HG03439 (cell line): ENCODE data around the gene SLC12A7.

Experiments used
- ATAC-seq: cut with Tn5 transposase; IDR thresholded peaks from one replicate; pipeline ENCODE4 v1.9.1; 2021; ENCODE audit warnings: mild to moderate bottlenecking, moderate library complexity; ENCODE audit not compliant: unreplicated experiment

The SLC12A7 gene

DNA sequence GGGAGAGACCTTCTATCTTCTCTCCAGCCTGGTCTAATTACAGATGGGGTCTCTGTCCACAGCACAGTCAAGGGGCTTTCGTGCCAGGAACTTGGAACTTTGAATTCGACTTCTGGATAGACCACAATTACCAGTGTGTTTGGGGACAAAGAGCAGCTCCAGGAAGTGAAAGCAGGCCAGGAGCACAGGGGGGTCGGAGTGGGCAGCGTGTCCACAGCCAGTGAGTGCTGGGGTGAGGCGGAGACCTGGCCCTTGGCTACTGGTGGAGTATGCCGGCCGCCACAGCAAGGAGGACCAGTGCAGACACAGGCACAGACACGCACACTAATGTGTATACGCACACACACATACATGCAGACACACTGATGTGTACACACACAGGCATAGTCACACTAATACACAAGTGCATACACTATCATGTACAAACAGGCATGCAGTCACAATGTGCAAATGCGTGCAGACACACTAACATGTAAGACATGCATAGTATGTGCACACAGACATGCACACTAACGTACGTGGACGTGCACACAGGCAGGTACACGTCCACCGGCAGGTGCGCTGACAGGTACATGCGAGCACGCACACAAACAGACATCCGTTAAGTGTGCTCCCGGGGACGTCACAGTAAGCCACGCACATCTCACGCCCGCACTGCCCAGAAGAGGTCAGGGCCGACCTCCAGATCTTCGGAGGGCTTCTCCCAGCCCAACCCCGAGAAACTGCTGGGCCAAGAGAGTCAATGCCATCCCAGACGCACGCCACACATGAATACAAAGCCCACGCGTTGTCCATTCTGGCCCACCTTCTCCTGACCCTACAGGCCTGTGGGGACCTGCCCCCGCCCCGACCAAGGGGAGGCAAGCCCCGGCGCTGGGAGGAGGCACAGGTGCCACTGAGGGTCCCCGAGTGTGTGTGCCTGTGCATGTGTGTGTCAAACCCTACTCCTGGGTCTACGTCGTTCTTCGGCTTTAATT lies 56.8 kb downstream of the SLC12A7 start:
- no peak for ATAC-seq

DNA sequence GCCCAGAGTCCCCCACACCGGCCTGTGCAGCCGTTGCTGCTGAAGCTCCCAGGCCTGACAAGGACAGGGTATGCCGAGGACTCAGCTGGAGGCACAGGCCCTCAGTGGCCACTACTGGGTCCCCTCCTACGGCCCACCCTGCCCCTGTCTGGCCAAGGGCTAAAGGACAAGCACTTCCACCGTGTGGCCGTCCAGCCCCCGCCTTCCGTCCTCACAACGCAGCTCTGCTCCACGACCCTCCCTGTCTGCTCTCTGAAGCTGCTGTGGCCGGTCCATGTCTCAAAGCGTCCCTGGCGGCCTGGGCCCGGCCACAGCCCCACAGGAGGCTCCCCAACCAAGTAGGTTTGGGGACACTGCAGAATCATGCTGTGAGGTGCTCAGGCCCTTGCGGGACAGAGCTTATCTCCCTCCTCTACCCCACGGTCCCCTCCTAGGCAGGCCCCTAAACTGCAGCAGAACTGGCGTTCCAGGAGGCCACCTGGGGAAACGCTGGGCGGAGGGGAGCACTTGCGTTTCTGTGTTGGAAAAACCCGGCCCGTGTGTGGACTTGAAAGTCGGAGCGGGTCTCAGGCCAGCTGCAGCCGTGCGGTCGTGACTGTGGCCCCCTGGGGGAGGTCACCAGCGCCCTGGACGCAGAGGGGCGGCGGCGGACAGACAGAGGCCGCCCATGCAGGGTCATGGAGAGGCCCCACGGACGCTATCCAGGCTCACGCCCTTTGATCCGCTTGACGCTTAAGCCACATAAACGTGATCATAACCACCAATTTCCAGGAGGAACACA lies 57.7 kb downstream of the SLC12A7 start:
- ATAC-seq: no peak

- no peak for ATAC-seq
Observed at GRCh38 chr5:1053391-1054017, 58.4 kb downstream of the SLC12A7 start.

DNA sequence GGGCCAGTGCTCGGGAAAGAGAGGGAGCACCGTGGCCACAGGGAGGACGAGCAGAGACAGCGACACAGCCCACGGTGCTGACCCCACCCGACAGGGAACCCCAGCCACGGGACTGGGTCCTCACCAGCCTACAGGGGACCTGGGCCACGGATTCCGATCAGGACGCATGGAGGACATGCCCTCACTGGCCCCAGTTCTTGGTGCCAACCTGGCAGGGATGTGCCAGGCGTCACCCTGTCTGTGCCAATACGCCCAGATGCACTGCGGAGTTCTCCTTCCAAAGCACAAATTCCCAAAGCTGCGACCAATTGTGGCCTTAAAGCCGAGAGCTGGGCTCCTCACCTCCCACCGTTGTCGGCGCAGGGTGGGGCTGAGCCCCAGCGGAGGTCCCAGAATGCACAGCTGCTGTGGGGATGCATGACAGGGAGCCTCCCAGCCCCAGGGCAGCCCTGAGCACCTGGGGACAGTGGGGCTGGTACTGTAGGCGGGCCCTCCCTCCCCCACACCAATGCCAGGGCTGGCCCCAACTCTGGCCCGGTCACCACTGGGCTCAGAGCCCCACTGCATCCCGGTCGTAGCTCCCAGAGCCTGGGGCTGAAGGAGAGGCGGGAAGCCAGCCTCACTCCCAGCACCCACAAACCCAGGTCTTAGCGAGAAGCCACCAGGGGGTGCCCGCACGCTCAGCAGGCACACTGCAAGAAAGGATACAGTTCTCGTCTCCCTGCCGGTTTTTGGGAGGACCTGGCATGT lies 59.0 kb downstream of the SLC12A7 start:
- no peak for ATAC-seq

- ATAC-seq: no peak
Observed at GRCh38 chr5:1052076-1052475, 59.8 kb downstream of the SLC12A7 start.

DNA sequence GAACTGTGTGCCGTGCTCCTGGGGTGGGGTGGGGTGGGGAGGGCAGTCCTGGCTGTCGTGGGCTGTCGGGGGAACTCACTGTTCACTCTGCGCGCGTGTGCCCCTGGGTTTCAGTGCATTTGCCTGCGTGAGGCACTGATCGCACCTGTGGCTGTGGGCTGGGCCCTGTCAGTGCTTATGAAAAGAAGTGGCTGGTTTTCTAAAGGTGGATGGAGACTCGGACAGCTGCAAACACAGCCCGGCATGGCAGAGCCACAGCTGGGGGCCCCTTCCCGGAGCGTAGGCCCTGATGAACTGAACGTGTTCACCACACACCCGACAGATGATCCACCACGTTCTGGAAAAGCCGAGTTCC lies 60.5 kb downstream of the SLC12A7 start:
- ATAC-seq: no peak

DNA sequence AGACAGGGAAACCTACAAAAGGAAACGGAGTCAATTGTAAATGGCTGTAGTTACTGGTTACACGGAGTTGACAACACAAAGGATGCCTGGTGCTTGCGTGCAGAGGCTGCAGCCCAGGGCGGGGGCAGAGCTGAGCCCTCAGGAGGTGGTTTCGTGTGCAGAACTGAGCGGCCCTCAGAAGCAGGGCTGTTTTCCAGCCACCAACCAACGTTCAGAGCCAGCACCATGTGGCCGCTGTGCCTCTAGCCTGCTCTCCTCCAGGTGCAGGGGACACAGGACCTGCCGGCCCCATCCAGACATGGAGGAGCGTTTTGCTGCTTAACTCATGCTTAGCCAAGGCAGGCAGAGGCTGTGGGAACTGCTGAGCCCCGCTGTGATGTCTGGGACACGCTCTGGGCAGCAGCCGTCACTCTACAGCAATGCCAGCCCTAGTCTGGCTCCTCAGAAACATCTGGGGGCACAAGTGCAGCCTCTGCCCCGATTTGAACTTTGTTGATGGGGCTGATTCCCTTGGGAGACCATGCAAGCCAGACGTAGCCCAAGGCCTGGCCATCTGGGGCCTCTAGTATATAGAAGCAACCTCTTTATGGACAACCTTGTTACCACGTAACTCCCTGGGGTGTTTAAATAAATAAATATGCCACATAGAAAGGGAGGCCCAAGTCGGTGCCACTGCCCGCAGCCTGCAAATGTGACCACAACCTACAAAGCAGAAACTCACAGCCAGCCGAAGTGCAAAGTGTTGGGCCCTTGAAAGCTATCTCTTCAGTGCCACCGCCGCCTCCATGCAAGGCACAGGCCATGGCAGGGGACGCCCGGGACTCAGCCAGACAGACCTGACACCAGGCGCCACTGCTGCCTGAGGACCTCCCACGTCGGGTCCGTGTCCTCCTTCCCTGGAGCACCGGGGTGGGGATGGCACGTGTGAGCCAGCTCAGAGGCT lies 61.2 kb downstream of the SLC12A7 start:
- no peak for ATAC-seq

DNA sequence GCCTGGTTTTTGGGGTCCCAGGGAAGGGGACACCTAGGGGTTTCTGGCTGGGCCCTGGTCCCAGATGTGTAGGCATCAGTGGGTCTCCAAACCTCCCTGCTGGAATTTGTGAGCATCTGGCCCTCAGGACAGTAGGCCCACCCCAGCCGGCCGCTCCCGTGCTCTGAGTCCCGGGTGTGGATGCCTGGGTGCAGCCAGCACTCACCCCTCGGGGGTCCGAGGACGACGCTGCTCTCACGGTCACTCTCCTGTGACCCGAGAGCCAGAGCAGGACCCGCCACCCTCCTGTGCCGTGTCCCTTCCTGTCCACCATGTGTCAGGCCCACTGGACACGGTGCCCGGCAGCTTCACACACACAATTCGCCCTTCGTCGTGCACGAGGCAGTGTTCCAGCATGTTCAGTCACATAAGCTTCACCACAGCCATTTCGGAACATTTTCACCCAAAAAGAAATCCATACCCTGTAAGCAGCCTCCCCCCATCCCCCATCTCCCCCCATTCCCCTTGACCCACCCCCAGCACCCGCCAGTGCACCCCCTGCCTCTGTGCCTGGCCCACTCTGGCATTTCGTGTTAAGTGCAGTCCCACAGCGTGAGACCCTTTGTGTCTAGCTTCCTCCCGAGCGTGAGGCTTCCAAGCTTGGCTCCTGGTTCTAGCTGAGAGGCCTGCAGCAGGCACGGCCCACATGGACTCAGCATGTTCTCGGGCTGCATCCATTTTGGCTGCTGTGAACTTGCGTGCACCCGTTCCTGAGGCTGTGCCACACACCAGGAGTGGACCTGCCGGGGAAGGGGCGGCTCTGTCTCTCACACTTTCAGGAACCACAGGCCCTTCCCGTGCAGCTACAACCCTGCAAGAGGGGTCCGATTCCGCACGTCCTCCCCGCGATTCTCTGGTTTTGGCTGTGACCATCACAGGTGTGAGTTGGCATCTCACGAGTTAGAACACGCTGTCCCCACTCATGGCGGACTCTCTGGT lies 62.7 kb downstream of the SLC12A7 start:
- no peak for ATAC-seq

DNA sequence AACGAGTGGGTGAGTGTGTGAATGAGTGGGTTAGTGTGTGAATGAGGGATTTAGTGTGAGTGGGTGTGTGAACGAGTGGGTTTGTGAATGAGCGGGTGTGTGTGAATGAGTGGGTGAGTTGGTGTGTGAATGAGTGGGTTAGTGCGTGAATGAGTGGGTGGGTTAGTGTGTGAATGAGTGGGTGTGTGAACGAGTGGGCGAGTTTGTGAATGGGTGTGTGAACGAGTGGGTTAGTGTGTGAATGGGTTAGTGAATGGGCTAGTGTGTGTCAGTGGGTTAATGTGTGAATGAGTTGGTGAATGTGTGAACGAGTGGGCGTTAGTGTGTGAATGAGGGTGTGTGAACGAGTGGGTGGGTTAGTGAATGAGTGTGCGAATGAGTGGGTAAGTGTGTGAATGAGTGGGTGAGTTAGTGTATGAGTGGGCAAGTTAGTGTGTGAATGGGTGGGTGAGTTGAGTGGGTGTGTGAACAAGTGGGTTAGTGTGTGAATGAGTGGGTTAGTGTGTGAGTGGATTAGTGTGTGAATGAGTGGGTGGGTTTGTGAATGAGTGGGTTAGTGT lies 63.6 kb downstream of the SLC12A7 start:
- ATAC-seq: no peak

- ATAC-seq: no peak
Observed at GRCh38 chr5:1047332-1047965, 64.4 kb downstream of the SLC12A7 start.

GRCh38 chr5:1045960-1046560 lies 65.8 kb downstream of the SLC12A7 start:
- ATAC-seq: no peak

DNA sequence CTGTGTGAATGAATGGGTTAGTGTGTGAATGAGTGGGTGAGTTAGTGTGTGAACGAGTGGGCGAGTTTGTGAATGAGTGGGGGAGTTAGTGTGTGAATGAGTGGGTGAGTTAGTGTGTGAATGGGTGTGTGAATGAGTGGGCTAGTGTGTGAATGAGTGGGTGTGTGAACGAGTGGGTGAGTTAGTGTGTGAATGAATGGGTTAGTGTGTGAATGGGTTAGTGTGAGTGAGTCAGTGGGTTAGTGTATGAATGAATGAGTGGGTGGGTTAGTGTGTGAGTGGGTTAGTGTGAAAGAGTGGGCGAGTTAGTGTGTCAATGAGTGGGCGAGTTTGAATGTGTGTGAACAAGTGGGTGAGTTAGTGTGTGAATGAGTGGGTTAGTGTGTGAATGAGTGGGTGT lies 67.7 kb downstream of the SLC12A7 start:
- ATAC-seq: no peak

DNA sequence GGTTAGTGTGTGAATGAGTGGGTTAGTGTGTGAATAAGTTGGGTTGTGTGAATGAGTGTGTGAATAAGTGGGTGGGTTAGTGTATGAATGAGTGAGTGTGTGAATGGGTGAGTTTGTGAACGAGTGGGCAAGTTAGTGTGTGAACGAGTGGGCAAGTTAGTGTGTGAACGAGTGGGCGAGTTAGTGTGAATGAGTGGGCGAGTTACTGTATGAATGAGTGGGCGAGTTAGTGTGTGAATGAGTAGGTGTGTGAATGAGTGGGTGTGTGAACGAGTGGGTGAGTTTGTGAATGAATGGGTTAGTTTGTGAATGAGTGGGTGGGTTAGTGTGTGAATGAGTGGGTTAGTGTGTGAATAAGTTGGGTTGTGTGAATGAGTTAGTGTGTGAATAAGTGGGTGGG lies 68.5 kb downstream of the SLC12A7 start:
- no peak for ATAC-seq

DNA sequence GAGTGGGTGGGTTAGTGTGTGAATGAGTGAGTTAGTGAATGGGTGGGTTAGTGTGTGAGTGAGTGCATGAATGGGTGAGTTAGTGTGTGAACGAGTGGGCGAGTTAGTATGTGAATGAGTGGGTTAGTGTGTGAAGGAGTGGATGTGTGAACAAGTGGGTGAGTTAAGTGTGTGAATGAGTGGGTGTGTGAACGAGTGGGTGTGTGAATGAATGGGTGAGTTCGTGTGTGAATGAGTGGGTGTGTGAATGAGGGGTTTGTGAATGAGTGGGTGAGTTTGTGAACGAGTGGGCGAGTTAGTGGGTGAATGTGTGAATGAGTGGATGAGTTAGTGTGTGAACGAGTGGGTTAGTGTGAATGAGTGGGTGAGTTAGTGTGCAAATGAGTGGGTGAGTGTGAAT lies 69.2 kb downstream of the SLC12A7 start:
- no peak for ATAC-seq

- no peak for ATAC-seq
Observed at GRCh38 chr5:1041225-1042143, 70.4 kb downstream of the SLC12A7 start.

DNA sequence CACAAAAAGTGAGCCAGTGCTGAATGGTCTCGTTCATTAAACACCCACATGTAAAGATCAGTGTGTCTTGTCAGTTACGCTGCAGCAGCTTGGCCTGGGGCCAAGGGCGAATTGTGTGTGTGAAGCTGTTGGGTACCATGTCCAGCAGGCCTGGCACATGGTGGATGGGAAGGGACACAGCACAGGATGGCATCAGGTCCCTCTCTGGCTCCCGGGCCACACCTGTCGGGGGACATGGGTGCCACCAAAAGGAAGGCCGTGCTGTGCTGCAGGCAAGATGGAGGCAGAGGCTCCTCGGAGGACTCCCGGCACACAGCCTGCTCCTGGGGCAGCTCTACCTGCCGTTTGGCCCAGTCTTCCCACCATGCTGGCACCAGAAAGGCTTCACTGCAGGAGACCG lies 71.3 kb downstream of the SLC12A7 start:
- no peak for ATAC-seq
